Ishikawa (cell line): Measurements from ENCODE around the gene ASB9.

Experiments used
- CREB1 ChIP-seq: IDR thresholded peaks from 2 replicates; pipeline ENCODE4 v1.6.1; 2012; ENCODE audit warnings: low read depth
- EGR1 ChIP-seq: IDR thresholded peaks from 2 replicates; pipeline ENCODE4 v1.6.1; 2012
- MAX ChIP-seq: IDR thresholded peaks from 2 replicates; pipeline ENCODE4 v1.6.1; 2012
- NFIC ChIP-seq: IDR thresholded peaks from 2 replicates; pipeline ENCODE4 v1.6.1; 2012
- YY1 ChIP-seq: IDR thresholded peaks from 2 replicates; pipeline ENCODE4 v1.6.1; 2012; ENCODE audit warnings: low read depth
- TF ChIP-seq, protein P1 (sequence below): IDR thresholded peaks from 2 replicates; pipeline ENCODE4 v1.6.1; 2012

GRCh38 chrX:15299941-15300851 lies 30.3 kb upstream of the ASB9 start:
- TF ChIP-seq MAX (no peak), YY1 (no peak), CREB1 (no peak), EGR1 (no peak), NFIC (no peak)
- TF ChIP-seq, protein P1, sequence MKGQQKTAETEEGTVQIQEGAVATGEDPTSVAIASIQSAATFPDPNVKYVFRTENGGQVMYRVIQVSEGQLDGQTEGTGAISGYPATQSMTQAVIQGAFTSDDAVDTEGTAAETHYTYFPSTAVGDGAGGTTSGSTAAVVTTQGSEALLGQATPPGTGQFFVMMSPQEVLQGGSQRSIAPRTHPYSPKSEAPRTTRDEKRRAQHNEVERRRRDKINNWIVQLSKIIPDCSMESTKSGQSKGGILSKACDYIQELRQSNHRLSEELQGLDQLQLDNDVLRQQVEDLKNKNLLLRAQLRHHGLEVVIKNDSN: no peak
